Gastrocnemius medialis (tissue), 4 donors: ENCODE results near the gene ARHGAP32. TPM values are rescaled to one million over a fixed set of nuclear protein-coding genes. Genes with fewer than 3 reads are reported as not detected.

Experiments
- ATAC-seq, 2 donors: fragments of 150-250 bp; one replicate each; pipeline ENCODE4 v1.9.1; 2016
- DNase-seq, 2 donors: peaks; one replicate each; pipeline ENCODE4 v3.0.0-alpha.2; 2019
- H3K27ac ChIP-seq, 4 donors: fragments of 200-600 bp; sonication (generic); 1 replicate in 1 of 4; 2 replicates in 3 of 4; pipeline ENCODE4 v1.5.1; 2016 to 2018; ENCODE audit warnings: mild to moderate bottlenecking in 2 of 4, moderate library complexity in 1 of 4
- H3K27me3 ChIP-seq, 3 donors: fragments of 200-600 bp; sonication (generic) in 2 of 3; 1 replicate in 1 of 3; 2 replicates in 2 of 3; pipeline versions ENCODE4 v1.5.1 to v1.6.0; 2016 to 2019; ENCODE audit warnings: mild to moderate bottlenecking in 1 of 3, moderate library complexity in 1 of 3
- H3K36me3 ChIP-seq, 2 donors: fragments of 200-600 bp; sonication (generic) in 1 of 2; one replicate each; pipeline ENCODE4 v1.5.1; 2017 to 2018
- H3K4me1 ChIP-seq, 2 donors: fragments of 200-600 bp; sonication (generic) in 1 of 2; one replicate each; pipeline ENCODE4 v1.5.1; 2016 to 2017; ENCODE audit warnings: mild to moderate bottlenecking in 2 of 2
- H3K4me3 ChIP-seq, 4 donors: fragments of 200-600 bp; sonication (generic) in 3 of 4; 1 replicate in 1 of 4; 2 replicates in 3 of 4; pipeline ENCODE4 v1.5.1; 2016 to 2019; ENCODE audit warnings: mild to moderate bottlenecking in 2 of 4
- H3K9me3 ChIP-seq, 3 donors: fragments of 200-600 bp; sonication (generic) in 2 of 3; 1 replicate in 1 of 3; 2 replicates in 2 of 3; pipeline ENCODE4 v1.5.1; 2016 to 2019
- CTCF ChIP-seq, 5 experiments: fragments of 450-650 bp in 3 of 5; fragments of 200-600 bp in 2 of 5; sonication (generic) in 2 of 5; IDR thresholded peaks in 4 of 5; conservative IDR thresholded peaks in 1 of 5; 1 replicate in 4 of 5; 2 replicates in 1 of 5; pipeline ENCODE4 v1.5.1; 2016 to 2019; ENCODE audit warnings: antibody characterized with exemption in 5 of 5, mild to moderate bottlenecking in 3 of 5, moderate library complexity in 3 of 5
- POLR2A ChIP-seq, 2 donors: fragments of 450-650 bp; IDR thresholded peaks; one replicate each; pipeline ENCODE4 v1.6.1; 2017; ENCODE audit warnings: antibody characterized with exemption in 2 of 2, mild to moderate bottlenecking in 2 of 2, moderate library complexity in 2 of 2
- in situ Hi-C, 4 donors: fragments of 200-750 bp; cut with MboI; loops; one replicate each; pipeline versions ENCODE4 v1.15.0 to v1.8.0; 2017; ENCODE audit warnings: low sequenced_read_pairs in 4 of 4
- intact Hi-C: fragments of 100-400 bp; cut with DNase I; formaldehyde crosslinking; loops from one replicate; pipeline ENCODE4 v1.15.1; 2023; ENCODE audit warnings: low total_unique reads
- total RNA-seq, 4 donors: library from RNA; depleted of rRNA; stranded (reverse); fragments of >200 nt; gene quantifications; one replicate each; pipeline versions ENCODE4 v1.1.0 to v1.2.3, GENCODE V29; 2016

The ARHGAP32 gene
- total RNA-seq, 4 donors from 2014 or later: 5.6 to 17.0 (median 7.8) TPM

- no peak overlapping the region for H3K27ac ChIP-seq
- in situ Hi-C loops (loop anchor here in 2 of 4 donors (25.0 kb wide), 2 partner anchors 195 to 645 kb away; no protein-coding TSS in a partner anchor), intact Hi-C loops (loop anchor here (1.0 to 2.0 kb wide), 2 partner anchors 215 to 633 kb away; no protein-coding TSS in a partner anchor)
- H3K27me3 ChIP-seq: no peaks in the 10 kb centered on the region
- H3K9me3 ChIP-seq: no peaks in the 10 kb centered on the region
- DNase-seq (no peak), ATAC-seq (peak in 1 of 2 donors; percentile 66)
- no peak overlapping the region for H3K4me3 ChIP-seq
- H3K4me1 ChIP-seq: no peaks in the 10 kb centered on the region
- peaks cover 0 to 2% of the 10 kb centered on the region in 2 donors for H3K36me3 ChIP-seq
- TF ChIP-seq POLR2A (IDR thresholded peaks at IDR 0.05) (no peak), CTCF (IDR thresholded peaks at IDR 0.05 in 4 of 5, conservative IDR thresholded peaks at IDR 0.05 in 1 of 5) (peak; percentile 65 to 87 (median 81))
Measured at GRCh38 chr11:129117595-129118350, 74.4 kb downstream of the ARHGAP32 start.

GRCh38 chr11:129115652-129116586 is 76.2 kb downstream of the ARHGAP32 start:
- Histone ChIP-seq H3K4me3 (no peak overlapping the region), H3K36me3 (no peaks in the 10 kb centered on the region), H3K27me3 (no peaks in the 10 kb centered on the region), H3K27ac (no peak overlapping the region), H3K4me1 (no peaks in the 10 kb centered on the region), H3K9me3 (no peaks in the 10 kb centered on the region)
- ATAC-seq: no peak
- no peak for DNase-seq
- no peak for TF ChIP-seq POLR2A (IDR thresholded peaks at IDR 0.05)
- TF ChIP-seq CTCF (IDR thresholded peaks at IDR 0.05 in 4 of 5, conservative IDR thresholded peaks at IDR 0.05 in 1 of 5): no peak
- intact Hi-C loops (loop anchor here (2.0 kb wide), 1 partner anchor 635 kb away; no protein-coding TSS in a partner anchor), in situ Hi-C loops (loop anchor here in 2 of 4 donors (25.0 kb wide), 2 partner anchors 196 to 646 kb away; no protein-coding TSS in a partner anchor)

- H3K36me3 ChIP-seq: no peaks in the 10 kb centered on the region
- H3K27ac ChIP-seq: no peak overlapping the region
- intact Hi-C loops (no loop called here), in situ Hi-C loops (loop anchor here in 2 of 4 donors (5.0 to 25.0 kb wide), 3 partner anchors 203 to 653 kb away; no protein-coding TSS in a partner anchor)
- peaks cover 0 to 3% (median 0%) of the 10 kb centered on the region in 3 donors for H3K9me3 ChIP-seq
- H3K4me3 ChIP-seq: no peak overlapping the region
- DNase-seq (no peak), ATAC-seq (no peak)
- no peaks in the 10 kb centered on the region for H3K4me1 ChIP-seq
- H3K27me3 ChIP-seq: no peaks in the 10 kb centered on the region
- no peak for TF ChIP-seq POLR2A (IDR thresholded peaks at IDR 0.05)
- TF ChIP-seq CTCF (IDR thresholded peaks at IDR 0.05 in 4 of 5, conservative IDR thresholded peaks at IDR 0.05 in 1 of 5): no peak
Measured at GRCh38 chr11:129109701-129110100, 82.4 kb downstream of the ARHGAP32 start.

GRCh38 chr11:129106788-129107187 is 85.3 kb downstream of the ARHGAP32 start:
- in situ Hi-C loops: loop anchor here in 2 of 4 donors (25.0 kb wide), 2 partner anchors 206 to 656 kb away; no protein-coding TSS in a partner anchor

More at GRCh38 chr11:129106788-129107187, 85.3 kb downstream of the ARHGAP32 start:
- intact Hi-C loops: no loop called here
- Histone ChIP-seq H3K27me3 (no peaks in the 10 kb centered on the region), H3K9me3 (peaks cover 0 to 3% (median 0%) of the 10 kb centered on the region in 3 donors), H3K4me3 (no peak overlapping the region), H3K4me1 (no peaks in the 10 kb centered on the region), H3K36me3 (no peaks in the 10 kb centered on the region), H3K27ac (no peak overlapping the region)
- TF ChIP-seq POLR2A (IDR thresholded peaks at IDR 0.05) (no peak), CTCF (IDR thresholded peaks at IDR 0.05 in 4 of 5, conservative IDR thresholded peaks at IDR 0.05 in 1 of 5) (no peak)
- ATAC-seq (no peak), DNase-seq (no peak)
